ENCODE results near the gene NAV2. TPM values are rescaled to one million over a fixed set of nuclear protein-coding genes. Genes with fewer than 3 reads are reported as not detected.

The NAV2 gene
- polyA plus RNA-seq, 1 donor (not counting 4 experiments of a cell fraction or from before 2014, with no cell fraction given), result 4.0 TPM

GRCh38 chr11:19949606-19950005 is 237.0 kb downstream of the NAV2 start:
- no peak overlapping the region for H3K4me3 ChIP-seq (ENCODE audit: control insufficient read depth in 2 of 3, extremely low read depth in 1 of 3, insufficient read depth in 2 of 3, low read depth in 1 of 3, low read length in 3 of 3)
- H3K4me2 ChIP-seq (ENCODE audit: control insufficient read depth, extremely low read depth, insufficient read depth, low read depth, low read length), result no peak overlapping the region
- H3K27ac ChIP-seq (ENCODE audit: control insufficient read depth, insufficient read depth, low read length), result no peak overlapping the region
- peaks cover 5% of the 10 kb centered on the region for H3K27me3 ChIP-seq (ENCODE audit: control insufficient read depth, extremely low read depth, insufficient read depth, low read length)
- no peaks in the 10 kb centered on the region for H3K9me3 ChIP-seq (ENCODE audit: control insufficient read depth, low read depth, low read length)
- no peak for TF ChIP-seq CTCF (optimal IDR thresholded peaks at IDR 0.05 in 1 of 3, IDR thresholded peaks at IDR 0.05 in 1 of 3, conservative IDR thresholded peaks at IDR 0.05 in 1 of 3; ENCODE audit: extremely low read depth in 1 of 3, insufficient read depth in 2 of 3, low read length in 3 of 3)
- no peak for TF ChIP-seq EZH2 (IDR thresholded peaks at IDR 0.05; ENCODE audit: low read length)
- FAIRE-seq, result no peak
- no peak overlapping the region for H3K9ac ChIP-seq (ENCODE audit: control insufficient read depth, extremely low read depth, insufficient read depth, low read length)
- no peaks in the 10 kb centered on the region for H3K9me1 ChIP-seq (ENCODE audit: control insufficient read depth, extremely low read depth, insufficient read depth, low read length)
- H2AFZ ChIP-seq (ENCODE audit: control insufficient read depth, low read length), result no peak overlapping the region
- DNase-seq (ENCODE audit: low read depth, low spot score), result no peak
- no peaks in the 10 kb centered on the region for H3K36me3 ChIP-seq (ENCODE audit: control insufficient read depth in 2 of 2, extremely low read depth in 1 of 2, insufficient read depth in 2 of 2, low read length in 2 of 2)
- H4K20me1 ChIP-seq (ENCODE audit: control insufficient read depth, extremely low read depth, insufficient read depth, low read length), result no peaks in the 10 kb centered on the region
- H3K4me1 ChIP-seq (ENCODE audit: control insufficient read depth, extremely low read depth, insufficient read depth, low read length), result peaks cover 8% of the 10 kb centered on the region
- dilution Hi-C loops (cut with MboI; ENCODE audit: extremely low pct_ligation_motif_present, low sequenced_read_pairs), result no loop called here
- no peaks in the 10 kb centered on the region for H3K79me2 ChIP-seq (ENCODE audit: control insufficient read depth, insufficient read depth, low read length)

GRCh38 chr11:19951558-19952115 is 239.0 kb downstream of the NAV2 start:
- H3K4me3 ChIP-seq (ENCODE audit: control insufficient read depth in 2 of 3, extremely low read depth in 1 of 3, insufficient read depth in 2 of 3, low read depth in 1 of 3, low read length in 3 of 3), result no peak overlapping the region
- dilution Hi-C loops (cut with MboI; ENCODE audit: extremely low pct_ligation_motif_present, low sequenced_read_pairs), result no loop called here
- H3K9me3 ChIP-seq (ENCODE audit: control insufficient read depth, low read depth, low read length), result no peaks in the 10 kb centered on the region
- H2AFZ ChIP-seq (ENCODE audit: control insufficient read depth, low read length), result no peak overlapping the region
- DNase-seq (ENCODE audit: low read depth, low spot score) (no peak), FAIRE-seq (peak; percentile 59)
- no peaks in the 10 kb centered on the region for H4K20me1 ChIP-seq (ENCODE audit: control insufficient read depth, extremely low read depth, insufficient read depth, low read length)
- TF ChIP-seq EZH2 (IDR thresholded peaks at IDR 0.05; ENCODE audit: low read length) (no peak), CTCF (optimal IDR thresholded peaks at IDR 0.05 in 1 of 3, IDR thresholded peaks at IDR 0.05 in 1 of 3, conservative IDR thresholded peaks at IDR 0.05 in 1 of 3; ENCODE audit: extremely low read depth in 1 of 3, insufficient read depth in 2 of 3, low read length in 3 of 3) (peak in 2 of 3 experiments; percentile 36 to 46)
- H3K27ac ChIP-seq (ENCODE audit: control insufficient read depth, insufficient read depth, low read length), result no peak overlapping the region
- H3K79me2 ChIP-seq (ENCODE audit: control insufficient read depth, insufficient read depth, low read length), result no peaks in the 10 kb centered on the region
- no peak overlapping the region for H3K9ac ChIP-seq (ENCODE audit: control insufficient read depth, extremely low read depth, insufficient read depth, low read length)
- H3K9me1 ChIP-seq (ENCODE audit: control insufficient read depth, extremely low read depth, insufficient read depth, low read length), result no peaks in the 10 kb centered on the region
- peak overlapping the region; percentile 35 for H3K4me2 ChIP-seq (ENCODE audit: control insufficient read depth, extremely low read depth, insufficient read depth, low read depth, low read length)
- no peaks in the 10 kb centered on the region for H3K36me3 ChIP-seq (ENCODE audit: control insufficient read depth in 2 of 2, extremely low read depth in 1 of 2, insufficient read depth in 2 of 2, low read length in 2 of 2)
- peaks cover 8% of the 10 kb centered on the region for H3K4me1 ChIP-seq (ENCODE audit: control insufficient read depth, extremely low read depth, insufficient read depth, low read length)
- H3K27me3 ChIP-seq (ENCODE audit: control insufficient read depth, extremely low read depth, insufficient read depth, low read length), result no peaks in the 10 kb centered on the region
